ENCODE results near the gene NPHS2.

NPHS2 gene

DNA sequence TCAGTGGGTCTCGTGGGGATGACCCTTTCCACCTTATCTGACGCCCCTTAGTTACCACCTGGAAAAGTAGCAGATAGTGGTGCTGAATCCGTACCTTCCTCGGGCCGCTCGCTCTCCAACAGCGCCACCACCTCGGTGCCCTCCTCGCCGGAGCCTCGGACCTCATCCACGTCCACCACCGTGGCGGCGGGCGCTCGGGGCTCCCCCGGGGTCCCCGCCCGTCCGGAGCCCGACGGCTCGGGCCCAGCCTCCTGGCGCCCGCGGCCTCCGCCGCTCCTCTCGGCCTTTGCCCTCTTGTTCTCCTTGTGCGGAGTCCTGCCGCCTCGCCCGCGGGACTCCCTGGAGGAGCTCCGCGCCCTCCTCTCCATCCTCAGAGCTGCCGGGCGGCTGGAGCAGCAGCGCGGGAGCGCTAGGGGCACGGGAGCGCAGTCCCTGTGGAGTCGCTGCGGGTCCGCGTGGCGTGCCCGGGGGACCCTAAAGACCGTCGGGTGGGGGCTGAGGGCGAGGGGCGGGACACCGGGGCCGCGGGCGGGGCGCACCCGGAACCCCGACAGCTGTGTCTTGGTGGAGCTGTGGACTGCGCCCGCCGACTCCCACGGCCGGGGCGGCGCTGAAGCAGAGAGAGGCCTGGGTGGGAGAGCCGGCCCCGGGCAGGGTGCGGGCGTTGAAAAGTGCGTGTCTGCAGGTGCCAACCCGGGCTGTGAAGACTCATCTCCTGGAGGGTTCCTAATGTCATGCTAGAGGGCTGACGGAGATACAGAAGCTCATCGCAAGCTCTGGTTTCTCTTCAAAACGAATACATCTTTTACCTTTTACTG is at the start of gene NPHS2:
Gene NPHS2, minus strand, starts transcription at position 452 of the 818 bp plus-strand sequence. Its CDS starts 84 bp downstream, at position 368.
- Mint-ChIP-seq H3K9me3 (peaks cover 10% of the 10 kb centered on the region), H3K36me3 (ENCODE audit: low read depth) (no peaks in the 10 kb centered on the region), H3K4me3 (peak within 1 kb of the TSS; percentile 72), H3K27ac (no peak within 1 kb of the TSS), H3K4me1 (peaks cover 5% of the 10 kb centered on the region), H3K27me3 (ENCODE audit: low read depth, poor library complexity) (peaks cover 65% of the 10 kb centered on the region)
- peak; percentile 60 for DNase-seq
- TF ChIP-seq, protein P1, sequence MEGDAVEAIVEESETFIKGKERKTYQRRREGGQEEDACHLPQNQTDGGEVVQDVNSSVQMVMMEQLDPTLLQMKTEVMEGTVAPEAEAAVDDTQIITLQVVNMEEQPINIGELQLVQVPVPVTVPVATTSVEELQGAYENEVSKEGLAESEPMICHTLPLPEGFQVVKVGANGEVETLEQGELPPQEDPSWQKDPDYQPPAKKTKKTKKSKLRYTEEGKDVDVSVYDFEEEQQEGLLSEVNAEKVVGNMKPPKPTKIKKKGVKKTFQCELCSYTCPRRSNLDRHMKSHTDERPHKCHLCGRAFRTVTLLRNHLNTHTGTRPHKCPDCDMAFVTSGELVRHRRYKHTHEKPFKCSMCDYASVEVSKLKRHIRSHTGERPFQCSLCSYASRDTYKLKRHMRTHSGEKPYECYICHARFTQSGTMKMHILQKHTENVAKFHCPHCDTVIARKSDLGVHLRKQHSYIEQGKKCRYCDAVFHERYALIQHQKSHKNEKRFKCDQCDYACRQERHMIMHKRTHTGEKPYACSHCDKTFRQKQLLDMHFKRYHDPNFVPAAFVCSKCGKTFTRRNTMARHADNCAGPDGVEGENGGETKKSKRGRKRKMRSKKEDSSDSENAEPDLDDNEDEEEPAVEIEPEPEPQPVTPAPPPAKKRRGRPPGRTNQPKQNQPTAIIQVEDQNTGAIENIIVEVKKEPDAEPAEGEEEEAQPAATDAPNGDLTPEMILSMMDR (IDR thresholded peaks at IDR 0.05) = no peak

DNA sequence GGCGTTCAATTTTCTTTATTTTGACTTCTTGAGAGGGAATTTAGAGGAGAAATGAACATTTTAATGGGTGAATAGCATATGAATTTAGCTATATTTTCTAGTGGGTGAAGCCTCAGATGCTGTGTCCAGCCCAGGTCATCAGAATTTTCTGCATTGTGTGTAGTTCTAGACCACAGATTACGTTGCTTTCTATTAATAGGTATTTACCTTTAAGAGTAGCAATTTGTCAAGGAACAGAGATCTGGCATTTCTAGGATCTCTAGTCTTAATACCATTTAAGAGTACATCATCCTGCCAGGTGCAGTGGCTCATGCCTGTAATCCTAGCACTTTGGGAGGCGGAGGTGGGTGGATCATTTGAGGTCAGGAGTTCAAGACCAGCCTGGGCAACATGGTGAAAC is 36.6 kb upstream of the NPHS2 start:
- no peaks in the 10 kb centered on the region for H3K27me3 Mint-ChIP-seq (ENCODE audit: low read depth, poor library complexity)
- H3K27ac Mint-ChIP-seq = no peak overlapping the region
- no peaks in the 10 kb centered on the region for H3K4me1 Mint-ChIP-seq
- H3K9me3 Mint-ChIP-seq = no peaks in the 10 kb centered on the region
- TF ChIP-seq, protein P1 (IDR thresholded peaks at IDR 0.05) = no peak
- H3K4me3 Mint-ChIP-seq = no peak overlapping the region
- DNase-seq = no peak
- no peaks in the 10 kb centered on the region for H3K36me3 Mint-ChIP-seq (ENCODE audit: low read depth)

DNA sequence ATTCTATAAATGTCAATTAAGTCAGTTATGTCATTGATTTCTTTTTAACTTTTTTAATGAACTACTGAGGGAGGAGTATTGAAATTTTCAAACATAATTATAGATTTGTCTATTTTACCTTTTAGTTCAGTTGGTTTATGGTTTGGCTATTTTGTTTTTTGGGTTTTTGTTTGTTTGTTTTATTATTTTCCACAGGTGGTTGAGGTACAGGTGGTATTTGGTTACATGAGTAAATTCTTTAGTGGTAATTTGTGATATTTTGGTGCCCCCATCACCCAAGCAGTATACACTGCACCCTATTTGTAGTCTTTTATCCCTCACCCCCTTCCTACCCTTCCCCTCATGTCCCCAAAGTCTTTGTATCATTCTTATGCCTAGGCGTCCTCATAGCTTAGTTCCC is 25.3 kb upstream of the NPHS2 start:
- no peaks in the 10 kb centered on the region for H3K27me3 Mint-ChIP-seq (ENCODE audit: low read depth, poor library complexity)
- H3K9me3 Mint-ChIP-seq = peaks cover 24% of the 10 kb centered on the region
- TF ChIP-seq, protein P1 (IDR thresholded peaks at IDR 0.05) = no peak
- H3K27ac Mint-ChIP-seq = no peak overlapping the region
- no peak for DNase-seq
- no peaks in the 10 kb centered on the region for H3K4me1 Mint-ChIP-seq
- no peaks in the 10 kb centered on the region for H3K36me3 Mint-ChIP-seq (ENCODE audit: low read depth)
- no peak overlapping the region for H3K4me3 Mint-ChIP-seq

DNA sequence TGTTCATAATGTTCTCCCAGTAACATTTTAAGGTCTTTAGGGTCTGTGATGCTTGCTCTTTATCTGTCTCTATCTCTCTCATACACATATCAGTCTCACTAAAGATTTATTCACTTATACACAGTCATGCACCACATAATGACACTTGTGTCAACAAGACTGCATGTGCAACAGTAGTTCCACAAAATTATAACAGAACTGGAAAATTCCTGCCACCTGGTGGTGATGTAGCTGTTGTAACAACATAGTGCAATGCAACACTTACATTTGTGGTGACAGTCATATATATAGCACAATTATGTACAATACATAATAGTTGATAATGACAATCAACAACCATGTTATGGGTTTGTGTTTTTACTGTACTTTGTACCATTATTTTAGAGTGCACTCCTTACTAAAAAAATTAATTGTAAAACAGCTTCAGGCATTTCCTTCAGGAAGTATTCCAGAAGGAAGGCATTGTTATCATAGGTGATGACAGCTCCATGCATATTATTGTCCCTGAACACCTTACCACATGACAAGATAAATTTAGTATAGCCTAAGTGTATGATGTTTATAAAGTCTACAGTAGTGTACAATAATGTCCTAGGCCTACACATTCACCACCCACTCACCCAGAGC is 24.0 kb upstream of the NPHS2 start:
- Mint-ChIP-seq H3K9me3 (peaks cover 23% of the 10 kb centered on the region), H3K4me1 (no peaks in the 10 kb centered on the region), H3K4me3 (no peak overlapping the region), H3K27me3 (ENCODE audit: low read depth, poor library complexity) (no peaks in the 10 kb centered on the region), H3K27ac (no peak overlapping the region), H3K36me3 (ENCODE audit: low read depth) (no peaks in the 10 kb centered on the region)
- peak; percentile 16 for DNase-seq
- TF ChIP-seq, protein P1 (IDR thresholded peaks at IDR 0.05) = peak; percentile 41

DNA sequence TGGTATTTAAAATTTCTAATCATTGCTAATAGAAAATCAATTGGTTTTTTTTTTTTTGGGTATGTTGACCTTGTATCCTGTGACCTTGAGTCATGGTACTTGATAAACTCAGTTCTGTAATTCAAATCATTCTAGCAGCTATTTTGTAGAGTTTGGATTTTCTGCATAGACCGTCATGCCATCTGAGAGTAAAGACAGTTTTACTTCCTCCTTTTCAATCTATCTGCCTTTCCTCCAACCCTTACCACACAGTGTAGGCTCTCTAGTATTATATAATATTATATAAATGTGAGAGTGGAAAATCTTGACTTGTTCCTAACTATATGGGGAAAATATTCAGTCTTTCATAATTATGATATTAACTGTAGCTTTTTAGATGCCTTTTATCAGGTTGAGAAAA is 22.9 kb upstream of the NPHS2 start:
- TF ChIP-seq, protein P1 (IDR thresholded peaks at IDR 0.05) = no peak
- Mint-ChIP-seq H3K27ac (no peak overlapping the region), H3K4me1 (no peaks in the 10 kb centered on the region), H3K27me3 (ENCODE audit: low read depth, poor library complexity) (peaks cover 2% of the 10 kb centered on the region), H3K9me3 (peaks cover 18% of the 10 kb centered on the region), H3K4me3 (no peak overlapping the region), H3K36me3 (ENCODE audit: low read depth) (no peaks in the 10 kb centered on the region)
- DNase-seq = no peak

All from nephron progenitor cell (in vitro differentiated cells).